AG04449 (cell line): ENCODE data around the gene ABHD17A.

Experiments used
- CTCF ChIA-PET: fragments of 350-600 bp; formaldehyde crosslinking; extraction: SDS; loops from one replicate; lab custom pipeline; 2021; ENCODE audit warnings: antibody characterized with exemption; lab: Yijun Ruan, JAX
- POLR2A ChIA-PET: fragments of 400-600, 350-600 bp; formaldehyde crosslinking; extraction: SDS; loops from one replicate; lab custom pipeline; 2020; ENCODE audit warnings: antibody characterized with exemption, inconsistent platforms; lab: Yijun Ruan, JAX
- DNase-seq: peaks from one replicate; pipeline ENCODE4 v3.0.0-alpha.2; 2010; ENCODE audit warnings: low read depth, low spot score
- H3K4me3 ChIP-seq: 2 replicates; pipeline ENCODE4 v1.5.1; 2011; ENCODE audit warnings: low read depth, mild to moderate bottlenecking, control low read depth, low read length
- CTCF ChIP-seq: IDR thresholded peaks from one replicate; pipeline ENCODE4 v1.5.1; 2011; ENCODE audit warnings: mild to moderate bottlenecking, moderate library complexity, low read length, control low read depth, inconsistent platforms; ENCODE audit not compliant: insufficient read depth; ENCODE audit errors: missing control alignments

Gene ABHD17A

GRCh38 chr19:1920644-1921043 is 35.3 kb upstream of the ABHD17A start:
- ChIA-PET CTCF (interaction anchor here (0.6 to 1.9 kb wide), 2 partner anchors 9 to 54 kb away, joined by 3 to 19 read pairs; no protein-coding TSS in a partner anchor), POLR2A (no interaction called here)
- DNase-seq: no peak
- no peak overlapping the region for H3K4me3 ChIP-seq
- no peak for TF ChIP-seq CTCF

- no peak for DNase-seq
- POLR2A ChIA-PET: no interaction called here
- H3K4me3 ChIP-seq: no peak overlapping the region
- TF ChIP-seq CTCF: no peak
- CTCF ChIA-PET: interaction anchor here (0.9 to 1.9 kb wide), 2 partner anchors 10 to 11 kb away, joined by 4 to 19 read pairs; no protein-coding TSS in a partner anchor
Measured at GRCh38 chr19:1918975-1919374, 33.7 kb upstream of the ABHD17A start.

- H3K4me3 ChIP-seq: no peak overlapping the region
- no peak for DNase-seq
- ChIA-PET CTCF (interaction anchor here (0.9 kb wide), 1 partner anchor 12 kb away, joined by 4 read pairs; no protein-coding TSS in a partner anchor), POLR2A (no interaction called here)
- no peak for TF ChIP-seq CTCF
Measured at GRCh38 chr19:1917926-1918325, 32.6 kb upstream of the ABHD17A start.

GRCh38 chr19:1917146-1917545 is 31.9 kb upstream of the ABHD17A start:
- CTCF ChIA-PET: interaction anchor here (4.5 kb wide), 1 partner anchor 12 kb away, joined by 38 read pairs; no protein-coding TSS in a partner anchor
- no peak overlapping the region for H3K4me3 ChIP-seq
- DNase-seq: no peak
- TF ChIP-seq CTCF: no peak
- POLR2A ChIA-PET: no interaction called here

- TF ChIP-seq CTCF: no peak
- H3K4me3 ChIP-seq: no peak overlapping the region
- CTCF ChIA-PET: interaction anchor here (1.0 to 4.5 kb wide), 2 partner anchors 14 to 26 kb away, joined by 4 to 38 read pairs; no protein-coding TSS in a partner anchor
- POLR2A ChIA-PET: no interaction called here
- DNase-seq: no peak
Measured at GRCh38 chr19:1914826-1915341, 29.6 kb upstream of the ABHD17A start.

GRCh38 chr19:1913781-1914577 is 28.7 kb upstream of the ABHD17A start:
- ChIA-PET CTCF (interaction anchor here (4.5 kb wide), 1 partner anchor 15 kb away, joined by 38 read pairs; no protein-coding TSS in a partner anchor), POLR2A (no interaction called here)
- no peak for TF ChIP-seq CTCF
- H3K4me3 ChIP-seq: no peak overlapping the region
- DNase-seq: no peak
